Activated naive CD8-positive, alpha-beta T cell treated with anti-CD3 and anti-CD28 coated beads for 36 hours (primary cell): Measurements from ENCODE around the gene SLC7A1. TPM values are rescaled to one million over a fixed set of nuclear protein-coding genes. Genes with fewer than 3 reads are reported as not detected.

ENCODE experiments used
- DNase-seq: peaks from one replicate; pipeline ENCODE4 v3.0.0; 2021
- H3K27ac Mint-ChIP-seq: one replicate; pipeline ENCODE4 v1.8.0; 2022; ENCODE audit warnings: mild to moderate bottlenecking, moderate library complexity, mixed read lengths
- H3K27me3 Mint-ChIP-seq: one replicate; pipeline ENCODE4 v1.8.0; 2022; ENCODE audit warnings: mild to moderate bottlenecking, mixed read lengths
- H3K36me3 Mint-ChIP-seq: one replicate; pipeline ENCODE4 v1.8.0; 2021; ENCODE audit warnings: mild to moderate bottlenecking, mixed read lengths
- H3K4me1 Mint-ChIP-seq: one replicate; pipeline ENCODE4 v1.8.0; 2021; ENCODE audit warnings: mixed read lengths
- H3K4me3 Mint-ChIP-seq: one replicate; pipeline ENCODE4 v1.8.0; 2022; ENCODE audit warnings: mild to moderate bottlenecking, moderate library complexity, mixed read lengths
- H3K9me3 Mint-ChIP-seq: one replicate; pipeline ENCODE4 v1.8.0; 2022; ENCODE audit warnings: mixed read lengths
- total RNA-seq, 2 experiments: library from RNA; stranded (reverse); gene quantifications; one replicate each; pipeline ENCODE4 v1.2.3, GENCODE V29; 2021

Gene SLC7A1
- total RNA-seq, 2 experiments from 2014 or later, result 152 to 155 TPM

DNA sequence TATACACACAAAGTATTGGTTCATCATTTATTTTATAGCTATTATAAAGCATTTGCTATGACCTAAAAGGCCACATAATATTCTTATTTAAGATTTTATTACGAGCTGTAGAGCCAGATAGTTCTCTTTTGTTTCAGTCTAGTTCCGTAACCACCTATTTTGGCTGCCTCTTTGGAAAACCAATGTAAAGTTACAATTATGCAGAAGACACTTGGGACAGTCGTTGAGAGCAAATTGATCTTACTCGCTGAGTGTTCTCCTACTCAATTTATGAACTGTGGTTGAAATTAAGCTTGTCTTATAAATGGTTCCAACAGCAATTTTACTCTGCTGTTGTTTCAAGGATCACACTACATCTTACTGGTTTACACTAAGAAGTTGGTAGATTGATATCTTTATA lies 122.3 kb downstream of the SLC7A1 start:
- DNase-seq, result no peak
- peaks cover 5% of the 10 kb centered on the region for H3K27me3 Mint-ChIP-seq
- H3K36me3 Mint-ChIP-seq, result no peaks in the 10 kb centered on the region
- no peaks in the 10 kb centered on the region for H3K4me1 Mint-ChIP-seq
- H3K27ac Mint-ChIP-seq, result no peak overlapping the region
- H3K4me3 Mint-ChIP-seq, result no peak overlapping the region
- no peaks in the 10 kb centered on the region for H3K9me3 Mint-ChIP-seq

DNA sequence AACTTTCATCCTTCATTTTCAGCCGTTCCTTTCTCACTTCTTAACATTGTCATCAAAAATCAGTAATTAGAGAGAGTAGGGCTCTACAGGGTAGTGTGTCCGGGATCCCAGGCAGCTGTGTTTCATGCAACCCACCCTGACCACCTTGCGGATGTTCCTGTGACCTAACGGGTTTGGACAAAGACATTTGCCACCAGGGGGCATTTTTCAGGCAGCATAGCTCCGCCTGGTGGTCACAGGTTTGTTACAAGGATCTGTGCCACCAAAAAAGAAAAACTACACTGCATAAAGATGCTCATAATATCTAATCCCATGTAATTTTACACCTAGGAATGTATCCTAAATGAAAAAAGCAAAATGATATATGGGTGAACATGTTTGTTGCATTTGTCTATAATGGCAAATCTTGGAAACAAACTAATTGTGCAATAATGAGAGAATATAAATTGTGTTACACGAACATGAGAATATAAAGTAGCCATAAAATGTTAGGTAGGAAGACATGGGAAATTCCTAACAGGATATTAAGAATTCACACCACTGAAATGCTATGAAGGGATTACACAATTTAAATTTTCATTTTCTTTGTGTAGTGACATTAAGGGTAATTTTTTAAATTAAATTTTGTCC lies 123.0 kb downstream of the SLC7A1 start:
- Mint-ChIP-seq H3K36me3 (no peaks in the 10 kb centered on the region), H3K27ac (no peak overlapping the region), H3K27me3 (peaks cover 5% of the 10 kb centered on the region), H3K4me3 (no peak overlapping the region), H3K9me3 (no peaks in the 10 kb centered on the region), H3K4me1 (no peaks in the 10 kb centered on the region)
- peak; percentile 37 for DNase-seq

DNA sequence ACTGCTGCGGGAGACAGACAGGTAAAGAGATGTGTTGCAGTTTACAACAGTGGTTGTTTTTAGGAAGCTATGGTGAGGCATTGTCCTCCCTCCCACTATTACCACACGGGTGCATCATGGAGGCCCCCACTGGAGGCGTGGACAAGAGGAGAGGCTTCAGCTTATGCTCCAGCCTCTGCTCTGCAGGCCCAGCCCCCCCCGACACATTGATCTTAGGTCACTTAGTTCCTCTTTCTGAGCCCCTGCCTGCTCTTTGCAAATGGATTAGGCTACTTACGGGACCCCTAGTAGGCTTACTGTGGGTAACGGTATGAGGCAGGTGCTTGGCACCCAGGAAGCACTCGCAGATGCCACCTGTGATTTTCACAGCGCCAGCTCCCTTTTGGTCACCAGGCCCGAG lies 123.9 kb downstream of the SLC7A1 start:
- no peak for DNase-seq
- no peak overlapping the region for H3K4me3 Mint-ChIP-seq
- H3K27ac Mint-ChIP-seq, result no peak overlapping the region
- H3K27me3 Mint-ChIP-seq, result peaks cover 5% of the 10 kb centered on the region
- no peaks in the 10 kb centered on the region for H3K36me3 Mint-ChIP-seq
- no peaks in the 10 kb centered on the region for H3K9me3 Mint-ChIP-seq
- H3K4me1 Mint-ChIP-seq, result no peaks in the 10 kb centered on the region

DNA sequence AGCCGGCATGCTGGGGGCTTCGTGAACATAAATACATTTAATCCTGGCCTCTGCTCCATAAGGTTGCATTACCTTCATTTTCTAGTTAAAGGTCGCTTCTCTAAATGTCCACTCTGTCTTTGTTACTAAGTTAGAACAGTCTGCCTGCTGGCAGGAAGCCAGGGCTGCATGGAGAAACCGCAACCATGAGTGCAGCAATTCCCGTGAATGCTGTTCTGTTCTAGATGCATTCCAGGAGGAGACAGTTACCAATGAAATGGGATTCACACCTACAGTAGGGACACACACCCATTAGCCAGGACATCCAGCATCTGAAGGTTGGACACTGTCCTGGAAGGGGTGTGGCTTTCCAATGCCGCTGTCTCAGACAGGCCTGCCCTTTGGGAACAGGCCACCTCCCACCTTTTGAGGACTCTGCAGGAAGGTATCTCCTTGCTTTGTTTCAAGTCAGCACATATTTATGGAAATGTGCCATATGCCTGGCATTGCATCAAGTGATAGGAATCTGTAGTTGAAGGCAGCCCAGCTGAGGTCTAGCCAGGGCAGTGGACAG lies 129.7 kb downstream of the SLC7A1 start:
- no peak overlapping the region for H3K4me3 Mint-ChIP-seq
- H3K36me3 Mint-ChIP-seq, result no peaks in the 10 kb centered on the region
- H3K9me3 Mint-ChIP-seq, result no peaks in the 10 kb centered on the region
- no peak for DNase-seq
- H3K4me1 Mint-ChIP-seq, result no peaks in the 10 kb centered on the region
- H3K27ac Mint-ChIP-seq, result no peak overlapping the region
- no peaks in the 10 kb centered on the region for H3K27me3 Mint-ChIP-seq

DNA sequence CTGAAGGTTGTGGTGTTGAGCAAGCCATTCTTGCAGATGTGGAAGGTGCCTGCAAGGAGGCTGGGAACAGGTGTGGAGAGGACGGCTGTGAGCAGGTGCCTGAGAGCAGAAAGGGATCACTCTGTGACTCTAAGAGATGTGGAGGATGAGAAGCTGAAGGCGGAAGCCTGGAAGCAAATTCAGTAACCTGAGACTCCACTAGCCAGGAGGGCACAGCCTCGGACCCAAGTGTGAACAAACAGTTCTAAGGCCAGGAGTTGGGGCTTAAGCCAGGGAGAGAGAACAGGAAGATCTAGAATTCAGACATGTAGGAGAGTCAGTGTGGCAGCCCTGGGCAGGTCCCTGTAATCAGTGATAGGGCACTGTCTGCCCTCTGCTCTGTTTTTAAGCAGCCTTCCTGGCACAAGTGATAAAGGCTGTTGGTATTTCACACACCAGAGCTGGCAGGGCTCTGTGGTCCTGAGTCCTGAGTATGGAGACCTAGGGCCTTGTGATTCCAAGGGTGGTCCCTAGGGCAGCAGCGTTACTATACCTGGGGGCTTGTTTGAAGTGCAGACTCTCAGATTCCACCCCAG lies 131.3 kb downstream of the SLC7A1 start:
- Mint-ChIP-seq H3K4me1 (no peaks in the 10 kb centered on the region), H3K27ac (no peak overlapping the region), H3K4me3 (no peak overlapping the region), H3K27me3 (no peaks in the 10 kb centered on the region), H3K36me3 (no peaks in the 10 kb centered on the region), H3K9me3 (no peaks in the 10 kb centered on the region)
- DNase-seq, result no peak

DNA sequence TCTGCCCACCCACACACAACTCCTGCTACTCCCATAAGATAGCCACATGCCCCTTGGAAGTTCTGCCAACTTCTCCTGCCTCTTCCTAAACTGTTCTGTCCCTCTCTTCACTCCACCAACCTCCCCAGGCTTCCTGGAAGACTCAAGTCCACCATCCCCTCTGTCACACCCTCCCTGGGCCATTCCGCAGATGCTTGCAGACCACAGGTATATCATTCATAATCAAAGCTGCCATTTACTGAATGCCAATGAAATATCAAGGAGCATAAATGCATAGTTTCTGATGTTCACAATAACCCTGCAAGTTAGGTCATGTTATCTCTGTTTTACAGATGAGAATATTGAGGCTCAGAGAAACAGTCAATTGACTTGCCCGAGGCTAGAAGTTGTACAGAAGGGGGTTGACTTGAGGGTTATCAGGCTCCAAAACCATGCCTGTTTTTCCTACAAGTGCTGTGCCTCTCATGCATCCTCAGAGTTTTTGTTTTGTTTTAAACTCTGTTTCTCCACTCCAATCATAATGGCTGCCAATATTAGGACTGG lies 135.6 kb downstream of the SLC7A1 start:
- DNase-seq, result no peak
- Mint-ChIP-seq H3K36me3 (no peaks in the 10 kb centered on the region), H3K9me3 (no peaks in the 10 kb centered on the region), H3K4me1 (no peaks in the 10 kb centered on the region), H3K4me3 (no peak overlapping the region), H3K27me3 (no peaks in the 10 kb centered on the region), H3K27ac (no peak overlapping the region)
